A673 (cell line): ENCODE data around the gene DCHS2. TPM values are rescaled to one million over a fixed set of nuclear protein-coding genes. Genes with fewer than 3 reads are reported as not detected.
A peak's percentile ranks its signal among the peaks of the same experiment; 100 is the strongest.

ENCODE experiments used
- Bru-seq: library from RNA; stranded (reverse); fragments of 400-500 nt; gene quantifications from one replicate; lab custom pipeline; 2021; lab: Mats Ljungman, UMichigan
- BruChase-seq, 2 experiments: library from RNA; stranded (reverse); fragments of 400-500 nt; gene quantifications; one replicate each; lab custom pipeline; 2021; lab: Mats Ljungman, UMichigan
- BruUV-seq: library from RNA; stranded (reverse); fragments of 400-500 nt; replicated peaks from 2 replicates; lab custom pipeline; 2021; lab: Mats Ljungman, UMichigan
- CTCF ChIA-PET: fragments of 300-600 bp; sonication (Branson Sonifier 250); formaldehyde crosslinking; loops from one replicate; lab custom pipeline; 2022; ENCODE audit warnings: antibody characterized with exemption; lab: Charles Lee
- POLR2A ChIA-PET: fragments of 300-600 bp; sonication (Branson Sonifier 250); formaldehyde crosslinking; loops from one replicate; lab custom pipeline; 2022; ENCODE audit warnings: antibody characterized with exemption; ENCODE audit not compliant: low non-redundant PET; lab: Charles Lee
- DNase-seq: peaks from one replicate; pipeline ENCODE4 v3.0.0-alpha.2; 2015; ENCODE audit warnings: low spot score
- H3K27ac ChIP-seq: fragments of 200-600 bp; sonication (generic); 2 replicates; pipeline ENCODE4 v1.5.1; 2016; ENCODE audit warnings: mixed run types, low read depth, mild to moderate bottlenecking, mixed read lengths, antibody characterized with exemption, low read length; ENCODE audit not compliant: poor library complexity, severe bottlenecking
- H3K27me3 ChIP-seq: fragments of 200-600 bp; sonication (generic); replicated peaks from 2 replicates; pipeline ENCODE4 v1.6.1; 2017; ENCODE audit warnings: mixed run types, low read depth, mild to moderate bottlenecking, mixed read lengths, antibody characterized with exemption, low read length; ENCODE audit not compliant: insufficient read depth, poor library complexity
- H3K36me3 ChIP-seq: fragments of 200-600 bp; sonication (generic); 2 replicates; pipeline ENCODE4 v1.6.1; 2016; ENCODE audit warnings: mixed run types, mild to moderate bottlenecking, mixed read lengths, antibody characterized with exemption, low read length; ENCODE audit not compliant: insufficient read depth, poor library complexity, severe bottlenecking
- H3K4me1 ChIP-seq: fragments of 200-600 bp; sonication (generic); 2 replicates; pipeline ENCODE4 v1.6.1; 2017; ENCODE audit warnings: mixed run types, mild to moderate bottlenecking, mixed read lengths, antibody characterized with exemption, low read length; ENCODE audit not compliant: insufficient read depth, poor library complexity, severe bottlenecking
- H3K4me3 ChIP-seq: fragments of 200-600 bp; sonication (generic); 2 replicates; pipeline ENCODE4 v1.5.1; 2016; ENCODE audit warnings: low read depth, mixed run types, mild to moderate bottlenecking, mixed read lengths, low read length; ENCODE audit not compliant: poor library complexity, severe bottlenecking
- H3K9me3 ChIP-seq: fragments of 200-600 bp; sonication (generic); 2 replicates; pipeline ENCODE4 v1.6.1; 2016; ENCODE audit warnings: mixed run types, low read depth, mild to moderate bottlenecking, mixed read lengths, antibody characterized with exemption, low read length; ENCODE audit not compliant: poor library complexity, severe bottlenecking
- EZH2 ChIP-seq: fragments of 200-600 bp; sonication (generic); IDR thresholded peaks from 2 replicates; pipeline ENCODE4 v1.6.1; 2017; ENCODE audit warnings: borderline replicate concordance, low read depth, mild to moderate bottlenecking, mixed read lengths, antibody characterized with exemption, low read length; ENCODE audit not compliant: poor library complexity, severe bottlenecking
- intact Hi-C: fragments of 100-400 bp; cut with micrococcal nuclease; formaldehyde crosslinking; loops from one replicate; pipeline ENCODE4 v1.10.0; 2022; ENCODE audit not compliant: unreplicated experiment
- long read RNA-seq: library from polyadenylated mRNA; stranded (forward); transcript quantifications from one replicate; pipeline ENCODE4 v2.0.0, GENCODE V29; 2022
- total RNA-seq: library from RNA; stranded (reverse); gene quantifications from 2 replicates; pipeline ENCODE4 v1.2.3, GENCODE V29; 2021
- TF ChIP-seq, protein P1 (sequence below): fragments of 300-800, 200-600 bp; sonication (generic); conservative IDR thresholded peaks from 2 replicates; pipeline ENCODE4 v1.5.1; 2017; ENCODE audit warnings: low read depth, mild to moderate bottlenecking, antibody characterized with exemption, low read length, moderate library complexity, mixed read lengths

DCHS2 gene, protein sequence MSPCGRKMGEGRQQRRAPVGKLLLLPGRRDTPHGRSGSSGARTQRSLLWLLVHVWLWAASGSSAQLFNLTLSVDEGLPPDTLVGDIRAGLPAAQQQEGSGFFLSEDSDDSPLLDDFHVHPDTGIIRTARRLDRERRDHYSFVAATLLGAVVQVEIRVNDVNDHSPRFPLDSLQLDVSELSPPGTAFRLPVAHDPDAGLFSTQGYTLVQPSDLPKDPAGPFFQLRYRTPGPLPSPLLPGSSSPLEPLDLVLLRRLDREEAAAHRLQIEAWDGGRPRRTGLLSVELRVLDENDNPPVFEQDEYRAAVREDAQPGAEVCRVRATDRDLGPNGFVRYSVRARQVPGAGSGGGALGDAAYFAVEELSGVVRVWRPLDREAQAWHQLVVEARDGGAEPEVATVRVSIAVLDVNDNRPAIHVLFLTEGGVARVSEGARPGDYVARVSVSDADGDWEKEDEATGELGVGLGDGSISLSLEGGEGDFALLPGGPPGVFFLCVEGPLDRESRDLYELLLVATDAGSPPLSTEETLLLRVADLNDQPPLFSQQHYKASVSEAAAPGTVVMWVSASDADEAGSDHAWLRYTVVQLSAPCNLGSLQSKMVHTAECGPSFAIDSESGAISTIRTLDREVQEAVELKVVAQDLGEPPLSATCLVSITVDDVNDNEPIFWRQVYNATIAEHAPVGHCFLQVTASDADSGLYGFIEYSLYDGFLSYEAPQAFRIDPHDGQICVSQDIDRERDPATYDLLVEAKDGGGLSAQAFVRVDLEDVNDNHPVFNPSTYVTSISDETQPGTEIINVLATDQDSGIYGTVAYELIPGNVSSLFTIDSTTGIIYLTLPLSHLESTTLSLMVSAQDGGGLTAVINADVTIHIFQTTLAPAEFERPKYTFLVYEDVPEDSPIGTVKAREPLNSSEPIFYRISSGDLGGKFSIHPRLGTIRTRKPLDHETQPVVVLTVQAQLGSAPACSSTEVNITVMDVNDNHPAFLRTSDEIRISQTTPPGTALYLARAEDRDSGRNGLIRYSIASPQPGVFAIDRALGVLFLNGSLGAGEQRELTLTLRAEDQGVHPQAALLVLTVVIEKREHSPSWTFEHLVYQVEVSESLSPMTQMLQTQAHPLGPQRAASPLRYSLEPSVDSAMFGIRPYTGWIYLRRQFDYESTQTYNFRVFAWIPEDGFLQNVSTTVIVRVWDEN (N-terminal part only)
- total RNA-seq: 0.33 and 0.58 TPM in 2 replicates
- percentile 30 among the genes with signal in this experiment for Bru-seq, nascent RNA
- percentile 20 among the genes with signal in this experiment for BruChase-seq, experiment 1, labeled RNA remaining after a 2-hour chase
- percentile 19 among the genes with signal in this experiment for BruChase-seq, experiment 2, labeled RNA remaining after a 6-hour chase
- long read RNA-seq, partial matches to known transcripts: 1 of 1 reads
- long read RNA-seq, other reads (novel, unspliced or antisense): 0 of 1 reads

DNA sequence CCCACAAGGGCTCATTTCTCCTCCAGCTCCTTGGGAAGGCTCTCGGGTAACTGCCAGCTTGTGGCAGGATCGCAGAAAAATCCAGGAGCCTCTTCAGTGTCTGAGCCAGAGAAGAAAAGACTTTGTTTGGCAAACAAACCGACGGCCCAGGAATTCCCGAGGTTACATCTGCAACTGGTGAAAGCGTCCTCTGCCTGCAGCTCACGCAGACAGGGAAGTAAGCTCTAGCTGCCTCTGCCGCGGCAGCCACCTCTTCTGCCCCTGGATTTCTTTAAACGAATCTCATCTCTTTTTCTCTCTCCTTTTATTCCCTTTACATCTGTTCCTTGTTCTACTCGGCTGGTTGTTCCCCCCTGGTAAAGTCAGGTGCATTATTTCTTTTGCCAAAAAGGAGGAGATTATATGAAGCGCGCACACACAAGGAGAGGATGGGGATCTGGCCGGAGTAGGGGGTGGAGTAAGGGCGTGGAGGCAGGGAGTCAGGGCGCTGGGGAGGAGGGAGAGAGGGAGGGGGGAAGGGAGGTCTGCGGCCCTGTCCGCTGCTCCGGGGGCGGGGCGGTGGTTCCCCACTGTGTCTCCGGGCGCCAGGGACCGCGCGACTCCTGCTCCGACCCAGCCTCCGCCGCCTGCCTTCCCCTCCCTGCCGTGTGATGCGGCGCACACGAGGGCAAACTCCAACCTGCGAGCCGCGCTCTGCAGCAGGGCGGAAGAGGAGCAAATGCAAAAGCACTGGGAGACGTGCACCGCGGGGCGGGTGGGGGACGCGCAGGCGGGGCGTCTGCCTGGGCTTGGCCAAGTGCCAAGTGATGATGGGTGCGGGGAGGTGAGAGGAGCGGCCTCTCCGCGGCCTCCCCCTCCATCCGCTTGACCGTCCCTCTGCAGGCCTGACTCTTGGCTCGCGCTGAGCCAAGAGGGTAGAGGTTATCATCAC lies at the start of gene DCHS2:
Gene DCHS2, minus strand, starts transcription at position 459 of the 931 bp plus-strand sequence. Its CDS starts 444 bp downstream, at position 15.
- TF ChIP-seq EZH2: no peak
- TF ChIP-seq, protein P1, sequence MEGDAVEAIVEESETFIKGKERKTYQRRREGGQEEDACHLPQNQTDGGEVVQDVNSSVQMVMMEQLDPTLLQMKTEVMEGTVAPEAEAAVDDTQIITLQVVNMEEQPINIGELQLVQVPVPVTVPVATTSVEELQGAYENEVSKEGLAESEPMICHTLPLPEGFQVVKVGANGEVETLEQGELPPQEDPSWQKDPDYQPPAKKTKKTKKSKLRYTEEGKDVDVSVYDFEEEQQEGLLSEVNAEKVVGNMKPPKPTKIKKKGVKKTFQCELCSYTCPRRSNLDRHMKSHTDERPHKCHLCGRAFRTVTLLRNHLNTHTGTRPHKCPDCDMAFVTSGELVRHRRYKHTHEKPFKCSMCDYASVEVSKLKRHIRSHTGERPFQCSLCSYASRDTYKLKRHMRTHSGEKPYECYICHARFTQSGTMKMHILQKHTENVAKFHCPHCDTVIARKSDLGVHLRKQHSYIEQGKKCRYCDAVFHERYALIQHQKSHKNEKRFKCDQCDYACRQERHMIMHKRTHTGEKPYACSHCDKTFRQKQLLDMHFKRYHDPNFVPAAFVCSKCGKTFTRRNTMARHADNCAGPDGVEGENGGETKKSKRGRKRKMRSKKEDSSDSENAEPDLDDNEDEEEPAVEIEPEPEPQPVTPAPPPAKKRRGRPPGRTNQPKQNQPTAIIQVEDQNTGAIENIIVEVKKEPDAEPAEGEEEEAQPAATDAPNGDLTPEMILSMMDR: no peak
- peak within 1 kb of the TSS; percentile 33 for H3K4me3 ChIP-seq
- peak; percentile 31 for DNase-seq
- no peaks in the 10 kb centered on the region for H3K36me3 ChIP-seq
- H3K27me3 ChIP-seq: peaks cover 40% of the 10 kb centered on the region
- intact Hi-C loops: no loop called here
- peaks cover 8% of the 10 kb centered on the region for H3K4me1 ChIP-seq
- BruUV-seq: no TSS peak
- POLR2A ChIA-PET: no interaction called here
- no peak within 1 kb of the TSS for H3K27ac ChIP-seq
- H3K9me3 ChIP-seq: no peaks in the 10 kb centered on the region
- CTCF ChIA-PET: no interaction called here

DNA sequence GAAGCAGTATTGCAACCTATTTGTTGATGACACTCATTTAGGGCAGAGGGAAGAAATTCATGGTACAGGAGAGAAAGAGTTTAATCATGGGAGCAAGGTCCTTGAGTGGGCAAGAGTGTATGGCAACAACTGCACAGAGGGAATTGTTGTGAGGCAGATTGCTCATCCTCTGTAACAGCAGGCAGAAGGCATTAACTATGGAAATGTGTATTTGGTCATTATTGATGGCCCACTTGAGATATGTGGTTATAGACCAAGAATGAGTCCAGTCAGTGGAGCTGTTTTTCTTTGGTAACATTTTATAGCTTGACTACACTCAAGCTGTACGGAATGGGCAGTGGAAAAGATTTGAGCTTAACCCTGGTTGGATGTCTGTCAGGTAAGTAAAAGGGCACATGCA lies 42.7 kb upstream of the DCHS2 start:
- CTCF ChIA-PET: no interaction called here
- no peaks in the 10 kb centered on the region for H3K27me3 ChIP-seq
- POLR2A ChIA-PET: no interaction called here

More for the DNA sequence above, 42.7 kb upstream of the DCHS2 start:
- TF ChIP-seq, protein P1: no peak
- no peak for TF ChIP-seq EZH2
- BruUV-seq: no TSS peak
- Histone ChIP-seq H3K36me3 (peaks cover 34% of the 10 kb centered on the region), H3K4me3 (no peak overlapping the region), H3K9me3 (no peaks in the 10 kb centered on the region), H3K4me1 (no peaks in the 10 kb centered on the region), H3K27ac (no peak overlapping the region)
- intact Hi-C loops: no loop called here
- no peak for DNase-seq
